ENCODE data around the gene PSMB9.
"Not testable (repeated sequence)": the region's sequence is repeated elsewhere in the genome, so short reads cannot be mapped to it uniquely, and the experiment has no call there.

The PSMB9 gene

DNA sequence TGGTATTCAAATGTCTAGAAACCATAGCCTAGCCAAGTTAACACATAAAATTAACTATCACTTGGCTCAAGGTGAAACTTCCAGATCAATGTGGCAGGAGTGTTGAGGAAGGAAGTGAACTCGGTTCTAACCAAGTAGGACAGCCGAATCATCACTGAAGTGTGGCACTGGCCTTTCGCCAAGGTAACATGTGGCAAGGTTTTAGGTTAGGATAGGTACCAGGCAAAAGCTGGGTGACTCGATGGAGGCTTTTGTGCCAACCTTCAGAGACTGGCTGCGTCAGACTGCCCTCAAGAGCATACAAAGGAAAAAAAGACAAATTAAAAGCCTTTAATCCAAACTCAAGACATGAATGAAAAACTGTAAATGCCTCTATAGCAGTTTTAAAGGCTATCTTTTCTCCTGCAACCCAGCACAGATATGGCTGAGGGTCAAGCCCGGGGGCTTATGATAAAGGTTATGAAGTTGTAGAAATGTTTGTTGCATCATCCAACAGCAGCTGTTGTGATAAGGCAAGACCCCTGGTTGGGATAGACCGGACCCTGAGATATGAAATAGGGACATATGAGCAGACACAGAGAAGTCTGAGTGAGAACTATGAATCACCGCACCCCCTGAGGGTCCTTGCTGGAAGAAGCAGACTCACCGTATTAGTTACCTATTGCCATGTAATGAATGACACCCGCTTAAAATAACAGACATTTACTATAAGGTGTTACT is 11.9 kb downstream of the PSMB9 start:
- DNase-seq, result no peak

DNA sequence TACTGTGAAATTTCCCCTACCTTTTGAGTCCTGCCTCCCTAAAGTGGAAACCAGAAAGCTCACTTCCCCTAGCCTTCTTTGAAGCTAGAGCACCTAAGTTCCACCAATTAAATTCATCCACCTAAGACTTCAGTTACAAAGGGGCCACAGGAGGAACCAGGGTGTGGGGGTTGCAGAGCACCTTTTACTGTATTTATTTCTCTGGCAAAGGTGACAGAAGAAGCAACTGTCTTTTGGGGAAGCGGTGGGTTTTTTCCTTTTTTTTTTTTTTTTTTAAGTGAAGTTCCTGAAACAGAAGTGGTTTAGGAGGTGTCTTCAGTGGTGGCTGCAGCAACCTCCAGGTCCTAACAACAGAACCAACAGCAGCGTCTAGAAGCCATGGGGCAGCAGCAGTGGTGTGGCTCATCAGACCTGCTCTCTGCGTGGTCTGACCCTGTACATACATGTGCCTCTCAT is 13.1 kb downstream of the PSMB9 start:
- no peak for DNase-seq

DNA sequence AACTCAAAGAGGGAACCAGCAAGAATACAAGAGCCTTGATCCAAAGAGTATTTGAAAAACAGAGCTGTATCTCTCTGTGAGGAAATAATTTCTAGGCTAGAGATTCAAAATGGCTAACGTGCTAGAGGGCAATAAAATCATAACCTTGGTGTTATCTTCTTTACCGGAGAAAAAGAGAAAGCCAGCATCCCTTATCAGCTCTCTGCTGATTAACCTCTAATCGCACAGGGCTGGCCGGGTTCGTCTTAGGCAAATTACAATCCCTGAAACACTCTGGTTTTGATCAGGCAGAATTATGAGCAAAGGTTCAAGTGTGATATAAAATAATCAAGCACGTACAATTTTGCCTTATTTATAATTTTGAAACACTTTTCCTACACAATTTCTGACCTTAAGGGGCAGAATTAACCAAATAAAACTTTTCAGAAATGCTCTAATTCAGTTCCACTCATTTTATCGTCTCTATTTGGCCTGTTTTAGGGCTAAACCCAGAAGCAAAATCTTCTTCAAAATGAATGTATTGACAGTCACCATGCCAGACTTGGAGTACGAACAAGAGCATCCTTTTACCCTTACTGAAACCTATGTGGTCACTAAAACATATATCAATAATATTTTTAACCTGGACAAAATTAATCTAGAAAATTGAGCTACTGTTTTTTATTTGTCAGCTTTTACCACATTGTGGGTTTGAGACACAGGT is 13.7 kb downstream of the PSMB9 start:
- DNase-seq, result no peak

DNA sequence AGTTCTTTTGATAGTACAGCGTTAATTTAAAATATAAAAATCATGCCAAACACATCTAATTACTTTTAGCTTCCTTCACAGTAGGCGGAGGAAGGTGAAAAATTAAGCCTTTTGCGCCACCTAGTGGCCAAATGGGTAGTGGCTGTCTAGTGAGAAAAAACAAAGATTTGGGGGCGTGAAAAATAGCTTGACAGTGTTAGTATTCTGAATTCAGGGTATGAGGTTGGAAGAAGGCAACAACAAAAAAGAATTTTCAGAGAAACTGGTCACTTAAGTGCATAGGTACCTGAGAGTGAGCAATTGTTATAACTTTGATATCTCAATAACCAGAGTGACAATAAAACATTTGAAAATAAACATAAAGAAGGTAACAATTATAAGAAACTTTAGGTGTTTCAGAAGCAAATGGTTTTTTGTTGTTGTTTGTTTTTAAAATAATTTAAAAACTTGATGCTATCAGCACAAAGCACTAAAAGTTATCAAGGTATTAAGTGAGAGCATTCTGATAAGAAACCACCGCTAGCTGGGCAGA is 14.3 kb downstream of the PSMB9 start:
- peak; percentile 82 to 89 for DNase-seq

DNA sequence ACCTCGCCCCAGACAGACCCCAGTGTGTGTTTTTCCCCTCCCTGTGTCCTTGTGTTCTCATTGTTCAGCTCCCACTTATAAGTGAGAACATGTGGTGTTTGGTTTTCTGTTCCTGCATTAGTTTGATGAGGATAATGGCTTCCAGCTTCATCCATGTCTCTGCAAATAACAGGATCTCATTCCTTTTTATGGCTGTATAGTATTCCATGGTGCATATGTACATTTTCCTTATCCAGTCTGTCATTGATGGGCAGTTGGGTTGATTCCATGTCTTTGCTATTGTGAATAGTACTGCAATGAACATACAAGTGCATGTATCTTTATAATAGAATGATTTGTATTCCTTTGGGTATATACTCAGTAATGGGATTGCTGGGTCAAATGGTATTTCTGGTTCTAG is 20.0 kb downstream of the PSMB9 start:
- not testable (repeated sequence) for DNase-seq

DNA sequence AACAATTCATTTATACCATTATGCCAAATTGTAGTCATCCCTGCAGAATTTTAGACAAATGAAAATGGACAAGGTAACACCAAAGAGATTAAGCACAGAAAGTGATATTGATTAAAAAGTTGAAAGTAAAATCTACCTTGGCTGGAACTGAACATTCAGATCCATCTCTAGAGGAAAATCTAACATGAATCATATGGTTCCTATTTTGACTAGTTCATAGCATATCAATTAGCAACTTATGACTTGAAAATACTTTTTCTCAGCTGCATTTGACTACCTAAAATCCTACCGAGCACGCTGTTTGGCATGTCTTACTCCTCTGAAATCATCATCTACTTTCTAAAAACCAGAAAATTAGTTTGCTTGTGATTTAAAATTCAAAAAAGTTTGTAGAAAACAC is 22.6 kb downstream of the PSMB9 start:
- no peak for DNase-seq

DNA sequence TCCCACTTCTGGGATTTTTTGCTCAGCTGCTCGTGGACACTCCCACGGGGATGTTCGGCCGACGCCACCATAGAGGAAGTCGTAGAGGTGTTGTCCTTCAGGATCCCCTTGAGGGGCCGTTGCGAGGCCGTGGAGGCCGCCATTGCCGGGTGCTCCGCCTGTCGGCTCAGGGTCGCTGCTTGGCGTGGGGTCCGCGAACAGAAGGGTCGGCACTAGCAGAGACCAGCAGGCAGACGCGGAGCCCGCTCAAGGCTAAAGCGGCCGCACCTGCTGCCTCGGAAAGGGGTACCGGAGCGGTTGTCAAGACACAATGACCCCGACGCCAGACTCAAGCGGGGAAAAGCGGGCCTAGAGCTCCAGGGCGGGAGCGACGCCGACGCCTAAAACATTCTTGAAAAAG is 25.7 kb downstream of the PSMB9 start:
- DNase-seq, result no peak

DNA sequence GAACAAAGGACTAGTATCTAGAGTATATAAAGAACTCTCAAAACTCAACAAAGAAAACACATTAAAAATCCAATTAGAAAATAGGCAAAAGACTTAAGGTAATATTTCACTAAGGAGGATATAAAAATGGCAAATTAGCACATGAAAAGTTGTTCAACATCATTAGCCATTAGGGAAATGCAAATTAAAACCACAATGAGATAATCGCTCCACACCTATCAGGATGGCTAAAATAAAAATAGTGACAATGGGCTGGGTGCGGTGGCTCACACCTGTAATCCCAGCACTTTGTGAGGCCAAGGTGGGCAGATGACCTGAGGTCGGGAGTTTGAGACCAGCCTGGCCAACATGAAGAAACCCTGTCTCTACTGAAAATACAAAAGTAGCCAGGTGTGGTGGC is 27.0 kb downstream of the PSMB9 start:
- not testable (repeated sequence) for DNase-seq

DNA sequence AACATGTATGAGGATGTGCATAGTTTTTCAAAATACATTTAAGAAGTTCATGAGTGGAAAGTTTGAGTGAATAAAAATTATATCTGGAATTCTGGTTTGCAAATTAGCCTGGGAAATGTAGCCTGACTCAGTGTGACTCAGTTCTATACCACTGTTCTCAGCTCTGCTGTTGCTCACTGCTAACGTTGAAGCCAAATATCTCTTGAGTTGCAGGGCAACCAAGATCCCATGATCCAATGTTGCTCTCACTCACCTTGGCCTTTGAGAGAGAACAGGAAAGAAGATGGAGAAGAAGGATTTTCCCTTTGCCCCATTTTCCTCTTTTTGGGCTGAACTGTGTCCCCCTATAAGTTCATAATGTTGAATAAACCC is 28.9 kb downstream of the PSMB9 start:
- DNase-seq, result no peak

DNA sequence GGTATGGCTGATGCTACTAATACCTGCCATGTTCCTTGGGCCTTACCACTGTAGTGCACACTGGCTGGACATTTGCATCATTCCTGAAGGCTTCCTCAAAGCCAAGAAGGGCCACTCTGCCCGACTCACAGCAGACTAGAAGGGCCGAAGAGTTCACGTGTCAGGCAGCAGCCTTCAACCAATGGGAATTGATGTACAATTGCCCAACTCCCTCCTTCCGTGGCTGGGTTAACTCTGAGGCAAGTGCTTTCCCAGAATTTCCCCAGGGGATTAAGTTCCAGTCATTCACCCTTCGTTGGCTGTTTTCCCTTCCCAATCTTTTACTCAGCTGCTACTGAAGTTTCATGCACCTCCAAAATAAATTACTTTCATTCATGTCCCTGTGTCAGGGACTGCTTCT is 29.8 kb downstream of the PSMB9 start:
- no peak for DNase-seq

DNA sequence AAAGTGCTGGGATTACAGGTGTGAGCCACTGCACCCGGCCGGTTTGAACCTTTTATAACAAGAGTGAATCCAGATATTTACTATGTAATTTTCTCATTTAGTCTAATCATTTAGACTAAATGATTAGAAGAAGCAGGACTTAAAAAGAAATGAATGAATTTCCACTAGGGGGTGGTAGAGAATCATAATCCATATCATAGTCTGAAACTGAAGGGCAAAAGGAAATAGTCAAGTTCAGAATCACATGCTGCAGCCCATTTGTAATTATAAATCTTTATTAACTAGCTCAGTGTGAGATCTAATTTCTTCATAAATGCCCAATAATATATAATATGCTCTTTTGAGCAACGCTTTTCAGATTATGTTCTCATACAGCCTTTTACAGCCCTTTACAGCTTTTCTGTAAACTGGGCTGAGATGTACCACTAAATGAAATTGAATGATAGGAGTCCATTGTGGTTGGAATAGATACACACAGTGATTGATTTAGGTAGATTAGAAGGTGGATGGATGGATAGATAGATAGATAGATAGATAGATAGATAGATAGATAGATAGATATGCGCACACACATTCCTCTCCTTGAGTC is 31.8 kb downstream of the PSMB9 start:
- DNase-seq, result peak in 1 of 2 donors; percentile 77

DNA sequence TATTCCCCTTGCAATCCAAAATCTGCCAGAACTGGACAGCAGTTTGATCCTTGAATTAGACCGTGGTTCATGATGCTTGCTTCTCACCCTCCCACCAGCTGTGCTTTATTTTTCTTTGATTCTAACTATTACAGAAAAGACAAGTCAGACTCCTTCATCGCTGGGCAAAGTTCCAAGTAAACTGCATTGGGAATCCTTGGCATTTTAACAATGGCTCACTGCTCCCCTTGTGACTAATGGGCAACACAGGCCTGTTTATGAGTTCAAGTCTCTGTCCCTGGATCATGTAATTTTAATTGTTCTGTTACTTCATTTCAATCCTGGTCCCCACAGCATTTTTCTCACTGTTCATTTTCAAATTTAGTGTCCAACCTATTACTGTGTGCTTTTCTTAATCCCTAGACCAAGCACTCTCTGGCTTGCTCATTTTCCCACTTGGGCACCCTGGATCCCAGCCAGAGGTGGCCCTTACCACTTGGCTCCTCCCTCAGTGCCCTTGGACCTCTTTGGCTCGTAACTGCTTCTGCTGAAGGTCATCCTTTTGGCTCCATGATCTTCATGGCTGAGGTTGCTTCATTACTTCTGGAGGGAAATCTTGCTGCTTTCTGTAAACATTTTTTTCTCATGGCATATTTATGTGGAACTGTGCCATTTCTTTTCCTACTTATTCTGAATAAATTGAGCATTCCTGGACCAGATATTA is 32.8 kb downstream of the PSMB9 start:
- DNase-seq, result no peak

DNA sequence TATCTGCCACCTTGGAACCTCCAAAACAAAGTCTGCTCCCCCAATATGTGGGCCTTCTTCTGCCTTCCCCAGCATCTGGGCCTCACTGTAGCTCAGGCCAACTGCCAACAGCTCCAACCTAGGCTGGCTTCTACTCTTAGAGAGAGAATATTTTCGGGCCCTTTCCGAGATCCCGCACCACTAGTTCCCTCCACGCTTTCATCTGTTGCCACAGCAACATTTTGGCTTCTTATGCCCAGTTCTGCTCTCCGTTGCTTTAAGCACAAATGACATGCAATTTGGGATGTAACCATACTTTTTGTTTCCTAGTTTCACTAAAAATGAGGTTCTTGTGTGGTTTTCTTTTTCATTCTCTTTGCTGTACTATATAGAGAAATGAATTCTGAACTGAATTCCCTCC is 33.6 kb downstream of the PSMB9 start:
- DNase-seq, result no peak

DNA sequence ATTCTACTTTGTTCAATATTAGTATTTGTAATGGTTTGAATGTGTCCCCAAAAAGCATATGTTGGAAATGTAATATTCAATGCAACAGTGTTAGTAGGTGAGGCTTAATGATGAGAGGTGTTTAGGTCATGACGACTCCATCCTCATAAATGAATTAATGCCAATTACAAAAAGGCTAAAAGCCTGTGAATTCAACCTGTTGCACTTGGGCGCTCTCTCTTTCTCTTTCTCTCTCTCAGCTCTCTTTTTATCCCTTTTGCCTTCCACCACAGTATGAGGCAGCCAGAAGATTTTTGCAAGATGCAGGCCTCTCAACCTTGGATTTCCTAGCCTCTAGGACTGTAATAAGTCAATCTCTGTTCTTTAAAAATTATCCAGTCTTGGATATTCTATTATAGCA is 34.6 kb downstream of the PSMB9 start:
- DNase-seq, result no peak

DNA sequence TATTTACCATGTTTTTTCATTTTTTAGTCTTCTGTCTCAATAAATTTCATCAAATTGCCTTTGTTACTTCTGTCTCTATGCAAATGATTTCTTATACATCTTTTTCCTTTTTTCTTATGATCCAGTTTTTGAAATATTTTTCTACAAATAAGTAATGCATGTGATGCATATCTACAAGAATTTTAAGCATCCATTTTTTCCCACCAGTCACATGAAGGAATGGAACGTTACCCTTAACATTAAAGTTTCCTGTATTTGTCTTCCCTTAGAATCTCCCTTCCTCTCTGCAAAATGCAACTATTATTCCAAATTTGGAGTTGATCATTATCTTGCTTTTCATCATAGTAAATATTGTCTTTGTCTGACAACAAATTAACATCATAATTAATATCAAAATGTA is 35.5 kb downstream of the PSMB9 start:
- DNase-seq, result no peak

DNA sequence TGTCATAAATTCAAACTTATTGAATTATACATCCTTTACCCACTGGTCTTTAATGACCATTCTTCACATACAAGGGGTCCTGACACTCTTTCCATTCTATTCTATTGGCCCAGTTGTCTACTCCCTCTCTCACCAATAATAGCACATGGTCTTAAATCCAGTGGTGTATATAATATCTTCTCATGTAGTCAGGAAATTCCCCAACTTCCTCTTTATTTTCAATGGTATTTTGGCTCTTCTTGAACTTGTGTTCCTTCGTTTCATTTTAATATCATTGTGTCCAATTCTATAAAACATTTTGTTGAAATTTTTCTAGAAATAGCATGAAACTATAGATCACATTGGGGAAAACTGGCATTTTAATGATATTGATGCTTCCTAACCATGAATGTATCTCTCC is 36.8 kb downstream of the PSMB9 start:
- no peak for DNase-seq

DNA sequence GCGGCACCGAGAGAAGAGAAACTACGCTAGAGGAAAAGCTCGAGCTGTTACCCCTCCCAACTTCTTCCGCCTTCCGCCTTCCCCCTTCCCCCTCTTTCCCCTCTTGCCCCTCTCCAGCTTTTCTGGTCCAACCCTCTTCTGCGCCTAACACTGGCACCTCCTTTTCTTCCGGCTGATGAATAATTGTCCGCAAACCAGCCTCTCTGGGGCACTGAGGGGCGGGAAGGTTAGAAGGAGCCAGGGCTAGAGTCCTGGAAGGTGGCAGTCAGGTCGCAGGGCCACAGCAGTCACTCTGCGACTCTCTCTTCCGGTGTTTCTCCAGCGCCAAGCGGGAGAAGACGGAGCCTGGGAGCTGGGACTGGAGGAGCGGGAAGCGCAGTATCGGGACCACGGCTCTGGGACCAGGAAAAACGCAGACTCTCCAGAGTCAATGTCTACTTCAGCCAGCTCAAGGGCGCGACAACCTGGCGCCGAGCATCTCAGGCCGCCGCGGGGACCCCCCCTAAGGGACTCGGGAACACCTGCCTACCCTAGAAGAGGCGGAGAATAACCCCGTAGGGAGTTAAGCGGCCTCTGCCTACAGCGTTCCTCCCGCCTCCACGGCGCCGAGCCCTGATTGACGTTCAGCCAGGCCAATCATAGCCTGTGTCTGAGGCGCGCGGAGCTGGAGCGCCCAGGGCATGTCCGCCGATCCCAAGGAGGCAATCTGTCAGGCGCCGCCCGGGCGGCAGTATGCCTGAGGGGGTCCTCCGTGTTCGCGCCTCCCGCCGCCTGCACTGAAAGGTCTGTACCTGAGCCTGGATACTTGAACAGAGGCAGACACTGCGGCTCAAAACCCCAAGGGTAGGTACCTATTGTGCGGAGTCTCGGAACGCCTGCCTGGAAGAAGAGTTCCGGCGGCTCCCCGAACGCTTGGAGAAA is 40.4 kb downstream of the PSMB9 start:
- peak; percentile 92 to 96 for DNase-seq

DNA sequence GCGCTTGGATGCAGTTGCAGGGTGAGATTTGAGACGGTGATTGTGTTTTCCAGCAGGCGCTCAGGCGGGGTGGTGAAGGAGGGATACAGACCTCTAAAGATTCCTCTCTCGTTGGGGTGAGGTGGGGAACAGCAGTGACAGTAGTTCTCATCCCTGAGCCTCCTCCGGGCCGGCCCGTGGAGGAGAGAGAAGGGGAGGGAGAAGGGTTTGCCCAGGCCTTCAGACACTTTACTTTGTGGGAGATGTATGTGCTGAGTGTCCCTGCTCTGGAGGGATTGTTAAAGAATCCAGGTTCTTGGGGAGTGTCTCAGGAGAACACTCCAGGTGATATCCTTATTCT is 41.0 kb downstream of the PSMB9 start:
- no peak for DNase-seq

DNA sequence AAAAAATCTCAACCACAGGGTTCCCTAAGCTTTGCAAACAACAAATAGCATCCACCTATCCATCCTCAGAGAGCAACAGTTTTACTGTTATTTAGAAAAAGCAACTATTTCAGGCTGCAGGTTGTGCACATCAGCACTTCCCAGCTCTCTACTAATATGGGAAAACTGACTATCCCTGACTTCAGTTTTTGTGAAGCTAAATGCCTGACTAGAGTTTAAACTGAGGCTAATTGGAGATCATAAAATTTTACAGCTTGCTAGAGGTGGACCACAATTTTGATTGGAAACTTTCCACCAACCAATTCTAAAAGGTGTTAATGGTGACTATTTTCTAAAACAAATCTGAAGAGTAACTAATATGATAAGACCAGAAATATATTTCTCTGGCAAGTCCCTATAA is 50.0 kb downstream of the PSMB9 start:
- no peak for DNase-seq

DNA sequence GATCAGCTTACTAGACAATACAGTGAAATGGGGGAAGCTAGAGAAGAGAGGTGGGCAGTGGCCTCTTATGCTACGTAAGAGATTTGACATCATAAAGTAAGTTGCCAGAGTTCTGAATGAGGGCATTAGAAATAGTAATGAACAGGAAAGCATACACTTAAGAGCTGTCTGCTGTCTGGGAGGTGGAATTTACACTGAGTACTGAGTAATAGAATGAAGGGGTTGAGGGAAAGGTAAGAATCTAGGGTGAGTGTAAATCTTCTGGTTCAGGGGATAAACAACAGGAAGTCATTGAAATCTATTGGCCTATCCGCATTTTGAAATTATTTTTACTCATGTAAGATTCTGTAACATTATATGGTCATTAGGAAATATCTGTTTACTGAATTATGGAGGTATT is 51.1 kb downstream of the PSMB9 start:
- DNase-seq, result no peak

DNA sequence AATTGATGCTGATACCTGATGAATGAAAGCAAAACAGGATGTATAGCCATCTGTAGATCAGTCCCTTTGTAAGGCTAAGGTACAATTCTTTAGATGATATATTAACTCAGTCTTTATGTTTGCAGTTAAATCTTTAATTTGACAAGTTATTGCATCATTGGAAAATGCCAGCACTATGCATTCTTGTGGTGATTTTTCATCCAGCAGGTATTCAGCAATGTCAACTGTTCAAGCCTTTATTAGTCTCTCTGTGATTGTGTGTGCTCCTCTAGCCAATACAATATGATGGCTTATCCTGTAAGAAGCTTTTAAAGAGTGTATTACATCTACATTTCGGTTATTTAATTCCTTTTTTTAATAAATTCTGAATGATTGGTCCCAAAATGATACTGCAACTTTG is 52.5 kb downstream of the PSMB9 start:
- no peak for DNase-seq

DNA sequence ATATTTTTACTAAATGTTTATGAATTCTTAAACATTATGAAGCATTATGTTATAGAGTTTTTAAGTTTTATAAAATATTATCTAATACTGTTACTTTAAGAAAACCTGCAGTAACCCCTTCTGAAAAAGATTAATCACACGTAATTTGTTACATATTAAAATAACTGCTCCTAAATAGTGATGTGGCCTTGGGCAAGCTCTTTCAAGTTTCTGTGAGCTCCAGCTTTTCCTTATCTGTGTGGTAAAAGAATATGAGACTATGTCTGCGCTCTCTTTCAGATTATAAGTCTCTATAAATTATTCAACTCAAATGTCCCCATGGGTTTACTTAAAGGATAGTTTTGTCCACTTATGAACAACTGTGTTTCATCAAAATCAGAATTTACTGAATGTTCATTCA is 54.9 kb downstream of the PSMB9 start:
- DNase-seq, result no peak

All from CD4-positive, alpha-beta T cell treated with Interleukin-1 beta for 1 hour (primary cell).